Fibroblast of lung (primary cell): ENCODE results near the gene TMEM258. TPM values are rescaled to one million over a fixed set of nuclear protein-coding genes. Genes with fewer than 3 reads are reported as not detected.
A peak's percentile ranks its signal among the peaks of the same experiment; 100 is the strongest.

ENCODE experiments used
- DNase-seq, 2 donors: peaks; one replicate each; pipeline versions ENCODE4 v3.0.0 to v3.0.0-alpha.2; 2010; ENCODE audit warnings: low read depth in 2 of 2
- H2AFZ ChIP-seq: 2 replicates; pipeline ENCODE4 v1.5.1; 2012; ENCODE audit warnings: low read length, control low read depth, inconsistent platforms
- H3K27ac ChIP-seq: 2 replicates; pipeline ENCODE4 v1.5.1; 2011; ENCODE audit warnings: low read length, control low read depth; ENCODE audit not compliant: insufficient read depth
- H3K27me3 ChIP-seq: 2 replicates; pipeline ENCODE4 v1.5.1; 2011; ENCODE audit warnings: mild to moderate bottlenecking, low read length; ENCODE audit not compliant: control insufficient read depth, insufficient read depth
- H3K36me3 ChIP-seq: 2 replicates; pipeline ENCODE4 v1.5.1; 2011; ENCODE audit warnings: low read length; ENCODE audit not compliant: control insufficient read depth, insufficient read depth
- H3K4me1 ChIP-seq: 2 replicates; pipeline ENCODE4 v1.5.1; 2011; ENCODE audit warnings: low read length; ENCODE audit not compliant: control insufficient read depth, insufficient read depth; ENCODE audit errors: extremely low read depth
- H3K4me2 ChIP-seq: 2 replicates; pipeline ENCODE4 v1.5.1; 2011; ENCODE audit warnings: low read length, control low read depth; ENCODE audit not compliant: insufficient read depth; ENCODE audit errors: extremely low read depth
- H3K4me3 ChIP-seq, 4 experiments: fragments of 200-600 bp in 1 of 4; sonication (generic) in 1 of 4; replicated peaks in 1 of 4; 2 replicates each; pipeline ENCODE4 v1.5.1; 2011 to 2016; ENCODE audit warnings: low read length in 4 of 4, low read depth in 3 of 4, mild to moderate bottlenecking in 3 of 4, control low read depth in 2 of 4, inconsistent platforms in 1 of 4, mixed read lengths in 1 of 4; ENCODE audit not compliant: insufficient read depth in 1 of 4; ENCODE audit errors: control extremely low read depth in 1 of 4
- H3K79me2 ChIP-seq: 2 replicates; pipeline ENCODE4 v1.5.1; 2012; ENCODE audit warnings: mild to moderate bottlenecking, low read length, inconsistent platforms; ENCODE audit not compliant: control insufficient read depth, insufficient read depth
- H3K9ac ChIP-seq: 2 replicates; pipeline ENCODE4 v1.5.1; 2011; ENCODE audit warnings: mild to moderate bottlenecking, low read length, control low read depth; ENCODE audit not compliant: insufficient read depth
- H3K9me3 ChIP-seq: 2 replicates; pipeline ENCODE4 v1.5.1; 2012; ENCODE audit warnings: low read depth, low read length; ENCODE audit not compliant: control insufficient read depth, insufficient read depth
- H4K20me1 ChIP-seq: 2 replicates; pipeline ENCODE4 v1.5.1; 2011; ENCODE audit warnings: low read length; ENCODE audit not compliant: control insufficient read depth, insufficient read depth; ENCODE audit errors: extremely low read depth
- EZH2 ChIP-seq: IDR thresholded peaks from 2 replicates; pipeline ENCODE4 v1.5.1; 2012; ENCODE audit warnings: low read length, control low read depth, mild to moderate bottlenecking; ENCODE audit errors: missing control alignments
- polyA plus RNA-seq, 2 donors: library from polyadenylated mRNA; depleted of rRNA in 1 of 2; stranded (reverse) in 1 of 2; unstranded in 1 of 2; fragments of >200 nt; gene quantifications; 2 replicates each; pipeline ENCODE4 v1.2.1, GENCODE V29; 2011 to 2012; ENCODE audit warnings: missing spikeins in 1 of 2
- total RNA-seq: library from RNA; depleted of rRNA; stranded (reverse); fragments of >200 nt; gene quantifications from 2 replicates; pipeline ENCODE4 v1.2.1, GENCODE V29; 2014
- TF ChIP-seq, protein P1 (sequence below), 2 donors: IDR thresholded peaks in 1 of 2; conservative IDR thresholded peaks in 1 of 2; 1 replicate in 1 of 2; 2 replicates in 1 of 2; pipeline ENCODE4 v1.5.1; 2011 to 2012; ENCODE audit warnings: low read length in 2 of 2, control low read depth in 1 of 2, inconsistent platforms in 1 of 2, low read depth in 1 of 2, mild to moderate bottlenecking in 1 of 2

TMEM258 gene
- total and polyA plus RNA-seq, 2 donors (not counting 1 experiment from before 2014, with no cell fraction given), result 173 to 245 TPM

DNA sequence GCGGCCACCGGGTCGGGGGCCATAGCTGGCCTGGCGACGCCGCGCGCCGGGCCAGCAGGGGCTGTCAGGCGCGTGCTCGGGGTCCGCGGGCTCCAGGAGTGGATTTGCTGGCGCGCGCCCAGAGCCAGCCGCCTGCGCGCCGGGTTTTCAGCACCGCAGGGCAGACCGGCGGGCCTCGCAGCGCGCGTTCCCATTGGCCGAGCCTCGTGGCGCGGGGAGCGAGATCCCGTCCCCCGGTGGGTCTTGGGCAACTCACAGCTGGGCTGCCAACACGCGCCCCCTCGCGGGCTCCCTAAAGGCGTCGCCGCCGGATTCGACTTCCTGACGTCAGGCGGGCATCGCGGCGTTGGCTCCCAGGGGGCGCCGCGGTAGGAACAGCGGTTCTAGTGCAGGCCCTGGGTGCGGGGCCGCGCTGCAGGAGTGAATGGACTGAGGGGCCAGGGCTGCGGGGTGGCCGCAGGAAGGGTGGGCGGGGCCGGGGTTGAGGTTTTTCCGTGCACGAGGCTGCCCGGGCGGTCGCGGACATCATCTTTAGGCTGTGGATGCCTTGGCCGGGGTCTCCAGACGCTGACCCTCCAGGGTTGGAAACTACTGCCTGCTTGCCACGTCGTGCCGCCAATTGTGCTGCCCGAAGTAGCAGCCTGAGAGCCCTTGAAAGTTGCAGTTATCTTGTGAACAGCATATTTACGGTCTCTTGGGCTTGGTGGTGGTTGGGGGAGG lies 24.5 kb upstream of the TMEM258 start, which contains the start of gene FADS1:
Gene FADS1 (minus strand): TSS at position 268 of the 720 bp plus-strand sequence. CDS start 74 bp downstream, at position 194.
- Histone ChIP-seq H3K9ac (peak within 1 kb of the TSS; percentile 95), H3K27me3 (no peaks in the 10 kb centered on the region), H3K4me2 (peak within 1 kb of the TSS; percentile 84), H3K79me2 (peaks cover 11% of the 10 kb centered on the region), H3K36me3 (peaks cover 7% of the 10 kb centered on the region), H3K4me3 (peak within 1 kb of the TSS; percentile 77 to 81 (median 79)), H3K9me3 (no peaks in the 10 kb centered on the region), H4K20me1 (no peaks in the 10 kb centered on the region), H2AFZ (no peak within 1 kb of the TSS), H3K27ac (peak within 1 kb of the TSS; percentile 98), H3K4me1 (peaks cover 7% of the 10 kb centered on the region)
- no peak for TF ChIP-seq EZH2
- TF ChIP-seq, protein P1, sequence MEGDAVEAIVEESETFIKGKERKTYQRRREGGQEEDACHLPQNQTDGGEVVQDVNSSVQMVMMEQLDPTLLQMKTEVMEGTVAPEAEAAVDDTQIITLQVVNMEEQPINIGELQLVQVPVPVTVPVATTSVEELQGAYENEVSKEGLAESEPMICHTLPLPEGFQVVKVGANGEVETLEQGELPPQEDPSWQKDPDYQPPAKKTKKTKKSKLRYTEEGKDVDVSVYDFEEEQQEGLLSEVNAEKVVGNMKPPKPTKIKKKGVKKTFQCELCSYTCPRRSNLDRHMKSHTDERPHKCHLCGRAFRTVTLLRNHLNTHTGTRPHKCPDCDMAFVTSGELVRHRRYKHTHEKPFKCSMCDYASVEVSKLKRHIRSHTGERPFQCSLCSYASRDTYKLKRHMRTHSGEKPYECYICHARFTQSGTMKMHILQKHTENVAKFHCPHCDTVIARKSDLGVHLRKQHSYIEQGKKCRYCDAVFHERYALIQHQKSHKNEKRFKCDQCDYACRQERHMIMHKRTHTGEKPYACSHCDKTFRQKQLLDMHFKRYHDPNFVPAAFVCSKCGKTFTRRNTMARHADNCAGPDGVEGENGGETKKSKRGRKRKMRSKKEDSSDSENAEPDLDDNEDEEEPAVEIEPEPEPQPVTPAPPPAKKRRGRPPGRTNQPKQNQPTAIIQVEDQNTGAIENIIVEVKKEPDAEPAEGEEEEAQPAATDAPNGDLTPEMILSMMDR (conservative IDR thresholded peaks at IDR 0.05 in 1 of 2, IDR thresholded peaks at IDR 0.05 in 1 of 2; ENCODE audit: low read depth in 1 of 2, low read length in 2 of 2), result peak; percentile 38 to 49
- peak; percentile 94 to 96 for DNase-seq

DNA sequence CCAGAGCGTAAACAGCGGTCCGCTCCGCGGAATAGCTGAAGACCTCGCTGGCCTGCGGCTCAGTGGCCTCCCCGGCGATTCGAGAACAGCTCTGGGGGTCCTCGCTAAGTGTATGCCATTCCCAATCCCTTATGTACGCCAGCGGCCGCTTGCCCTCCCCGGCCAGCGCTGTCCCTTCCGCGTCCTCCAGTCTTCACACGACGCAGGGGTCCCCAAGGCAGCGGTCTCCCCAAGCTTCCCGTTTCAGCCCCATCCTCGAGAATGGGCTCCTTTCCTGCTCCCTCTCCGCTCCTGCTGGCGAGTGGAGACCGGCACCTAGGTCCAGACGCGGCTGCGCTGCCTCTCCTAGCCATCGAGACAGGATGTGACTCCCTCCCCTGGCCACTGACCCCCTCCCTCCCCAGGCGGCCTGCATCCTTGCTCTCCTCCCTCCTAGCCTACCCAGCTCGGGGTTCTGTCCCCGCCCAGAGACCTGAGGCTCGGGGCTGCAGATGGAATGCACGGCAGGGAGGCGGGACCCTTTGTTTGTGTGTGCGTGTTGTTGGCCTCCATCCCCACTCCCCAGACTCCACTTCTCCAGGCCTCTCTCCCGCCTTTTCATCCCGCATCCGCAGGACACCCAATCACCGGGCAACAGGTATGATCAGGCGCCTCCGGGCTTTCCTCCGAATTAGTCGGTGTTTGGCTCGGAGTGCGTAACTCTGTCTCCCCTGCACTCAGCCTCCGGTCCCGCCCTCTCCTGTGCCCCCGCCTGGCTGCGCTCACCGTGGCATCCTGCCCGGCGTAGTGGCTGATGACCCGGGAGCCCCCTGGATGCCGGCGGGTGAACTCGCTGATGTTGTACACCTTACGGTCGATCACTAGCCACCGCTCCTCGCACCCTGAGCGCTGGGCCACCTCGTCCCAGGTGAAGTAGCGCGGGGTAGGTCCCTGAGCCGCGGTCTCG lies 23.7 kb upstream of the TMEM258 start:
- Histone ChIP-seq H3K4me1 (peaks cover 7% of the 10 kb centered on the region), H2AFZ (no peak overlapping the region), H3K36me3 (peaks cover 8% of the 10 kb centered on the region), H3K9ac (peak overlapping the region; percentile 95), H3K4me3 (peak overlapping the region; percentile 77 to 81 (median 79)), H4K20me1 (no peaks in the 10 kb centered on the region), H3K9me3 (no peaks in the 10 kb centered on the region), H3K27me3 (no peaks in the 10 kb centered on the region), H3K79me2 (peaks cover 11% of the 10 kb centered on the region), H3K4me2 (peak overlapping the region; percentile 42), H3K27ac (peak overlapping the region; percentile 98)
- peak; percentile 67 to 81 for DNase-seq
- no peak for TF ChIP-seq EZH2
- TF ChIP-seq, protein P1 (conservative IDR thresholded peaks at IDR 0.05 in 1 of 2, IDR thresholded peaks at IDR 0.05 in 1 of 2; ENCODE audit: low read depth in 1 of 2, low read length in 2 of 2), result no peak
